ENCODE measurements around the gene PDE4D.
A peak's percentile ranks its signal among the peaks of the same experiment; 100 is the strongest.

PDE4D gene

DNA sequence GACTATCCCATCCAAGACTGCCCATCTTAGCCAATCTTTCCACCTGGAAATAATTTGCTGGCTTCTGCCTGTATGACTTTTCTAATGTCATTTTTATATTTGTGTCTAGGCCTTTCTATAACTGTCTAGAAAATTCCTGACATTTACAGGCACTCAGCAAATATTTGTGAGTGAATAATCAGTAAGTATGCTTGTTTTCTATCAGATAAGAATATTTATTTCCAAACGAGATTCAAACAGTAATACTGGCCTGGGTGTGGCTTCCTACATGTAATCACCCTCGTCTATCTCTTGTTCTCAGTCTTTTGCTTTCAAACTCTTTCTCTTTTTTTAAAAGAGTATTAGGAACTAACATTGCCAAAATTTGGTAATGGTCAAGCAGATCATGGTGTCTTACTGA, 844.4 kb downstream of the PDE4D start:
- no peak for DNase-seq

DNA sequence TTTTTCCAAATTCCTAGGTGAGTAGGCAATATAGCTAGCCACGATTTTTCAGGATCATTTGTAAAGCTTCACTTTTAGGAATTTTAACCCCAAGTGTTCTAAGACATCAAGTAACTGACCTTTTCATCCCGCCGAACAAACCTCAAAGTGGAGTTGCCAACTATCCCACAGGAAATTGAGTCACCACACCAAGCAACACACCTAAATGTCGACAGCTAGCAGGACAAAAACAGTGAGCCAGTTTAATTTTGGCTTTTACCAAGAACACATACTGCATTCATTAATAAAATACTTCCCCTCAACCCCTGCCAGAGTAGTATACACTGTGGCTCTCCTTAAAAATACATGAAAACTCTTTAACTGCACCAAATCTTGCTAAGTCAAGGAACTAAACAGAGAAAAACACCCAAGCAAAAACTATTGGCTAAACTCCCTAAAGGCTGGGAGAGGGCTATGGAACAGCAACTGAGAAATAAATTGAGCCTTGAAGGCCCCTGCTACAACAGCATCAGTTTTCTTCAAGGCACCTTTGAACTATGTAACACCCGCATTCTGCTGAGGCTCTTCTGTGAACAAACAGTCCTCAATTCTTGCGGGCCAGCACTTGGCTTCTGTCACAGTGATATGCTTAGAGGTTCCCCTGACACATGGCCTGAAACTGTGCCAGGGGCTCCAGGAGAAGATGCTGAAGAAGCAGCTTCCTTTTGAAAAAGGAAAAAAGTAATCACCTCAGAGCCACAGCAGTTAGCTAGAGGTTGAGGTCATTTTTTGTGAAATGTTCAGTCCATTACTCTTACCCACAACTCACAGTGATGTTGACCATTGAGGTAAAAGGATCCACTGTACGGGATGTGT, 851.1 kb downstream of the PDE4D start:
- DNase-seq: no peak

DNA sequence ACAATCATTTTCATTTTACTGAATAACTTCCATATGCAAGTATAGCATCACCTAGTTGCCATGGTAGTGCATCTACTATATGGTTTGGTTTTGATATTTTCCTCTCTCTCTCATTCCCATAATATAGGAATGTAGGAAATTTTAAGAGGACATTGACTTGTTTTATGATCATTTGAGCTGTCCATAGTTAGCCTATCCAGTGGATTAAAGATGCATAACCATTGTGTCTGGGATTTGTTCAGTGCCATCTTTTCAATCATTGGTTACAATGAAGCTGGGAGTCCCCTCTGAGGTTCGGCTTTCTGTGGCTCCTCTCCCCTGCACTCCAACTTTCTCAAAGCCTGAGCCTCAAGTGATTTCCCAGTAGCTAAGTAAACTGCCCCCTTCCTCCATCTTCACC, 852.2 kb downstream of the PDE4D start:
- no peak for DNase-seq

DNA sequence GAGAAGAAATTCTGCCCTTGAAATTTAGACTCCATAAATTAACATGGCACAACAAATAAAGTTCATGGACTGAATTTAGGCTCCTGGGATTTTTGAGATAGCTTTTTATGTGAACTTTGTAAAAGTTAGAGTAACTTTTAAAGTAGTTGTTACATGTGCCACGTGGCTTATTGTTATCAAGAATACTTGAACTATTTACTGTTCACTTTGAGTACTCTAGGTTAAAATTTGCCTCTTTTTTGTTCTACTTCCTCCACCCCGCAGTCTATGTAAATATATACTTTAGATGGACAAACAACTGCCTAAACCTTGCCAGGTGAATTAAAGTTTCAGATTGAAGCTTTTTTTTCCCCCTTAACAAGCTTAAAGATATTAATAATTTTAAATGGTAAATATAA, 852.7 kb downstream of the PDE4D start:
- DNase-seq: no peak

DNA sequence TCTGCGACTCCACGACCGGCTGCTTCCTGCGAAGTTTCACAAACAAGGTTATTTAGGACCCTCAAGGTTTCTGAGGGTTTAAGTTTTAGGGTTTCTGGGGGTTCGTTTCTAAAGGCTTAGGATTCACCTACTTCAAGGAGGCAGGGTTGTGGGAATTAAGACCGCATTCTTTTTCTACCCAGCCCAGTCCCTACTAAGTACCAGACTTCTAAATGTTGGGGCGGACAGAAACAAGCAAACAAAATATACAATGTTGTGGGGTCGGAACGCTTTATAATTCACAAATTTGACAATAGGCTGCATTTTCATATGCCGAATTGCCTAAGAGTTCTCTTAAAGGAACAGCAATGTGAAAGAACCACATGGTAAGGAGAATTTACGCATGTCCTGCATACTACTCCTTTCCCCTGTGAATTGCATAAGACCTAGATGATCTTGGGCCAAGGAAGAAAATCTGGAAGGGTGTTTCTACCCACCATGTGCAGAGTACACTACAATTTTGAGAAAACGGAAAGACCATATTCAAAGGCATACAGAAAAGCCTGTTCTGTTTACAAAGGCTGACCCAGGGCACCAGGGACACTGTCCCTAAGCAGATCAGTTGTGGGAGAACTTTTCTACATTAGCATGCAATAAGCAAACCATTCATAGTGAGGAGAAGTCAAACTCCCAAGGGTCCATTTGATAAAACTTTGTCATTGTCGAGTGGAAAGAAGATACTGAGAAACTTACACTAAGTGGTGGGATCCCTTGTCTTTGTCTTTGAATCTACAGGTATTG, 853.3 kb downstream of the PDE4D start:
- no peak for DNase-seq

DNA sequence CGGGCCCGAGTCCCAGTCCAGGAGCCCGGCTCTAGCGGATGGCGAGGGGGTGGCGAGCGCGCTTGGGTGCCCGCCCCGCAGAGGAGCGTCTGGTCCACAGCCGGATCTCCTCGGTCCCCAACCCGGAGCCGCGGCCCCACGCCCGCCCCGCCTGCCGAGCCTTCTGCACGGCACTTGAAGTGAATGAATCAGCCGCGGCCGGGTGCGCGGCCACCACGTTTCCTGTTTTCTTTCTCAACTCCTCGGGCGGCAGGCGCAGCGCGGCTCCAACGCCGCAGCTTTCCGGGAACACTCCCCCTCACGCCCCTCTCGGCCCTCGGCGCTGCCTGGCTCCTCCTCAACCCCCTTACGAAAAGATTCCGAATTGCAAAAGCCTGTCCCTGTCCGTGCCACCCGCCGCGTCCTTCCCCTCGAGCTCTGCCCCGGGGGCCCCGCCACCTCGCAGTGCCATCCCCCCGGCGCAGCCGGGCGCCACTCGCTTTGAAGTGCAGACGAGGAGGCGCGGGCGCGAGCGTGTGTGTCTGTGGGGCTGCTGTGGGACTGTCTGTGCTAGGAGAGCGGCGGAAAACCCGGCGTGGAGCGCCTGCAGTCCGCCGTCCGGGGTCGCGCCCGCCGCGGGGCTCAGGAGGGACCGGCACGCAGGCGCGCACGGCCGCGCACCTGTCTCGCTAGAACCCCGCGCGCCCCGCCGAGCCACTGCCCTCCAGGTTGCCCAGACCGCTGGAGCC, 854.1 kb downstream of the PDE4D start:
- DNase-seq: no peak

DNA sequence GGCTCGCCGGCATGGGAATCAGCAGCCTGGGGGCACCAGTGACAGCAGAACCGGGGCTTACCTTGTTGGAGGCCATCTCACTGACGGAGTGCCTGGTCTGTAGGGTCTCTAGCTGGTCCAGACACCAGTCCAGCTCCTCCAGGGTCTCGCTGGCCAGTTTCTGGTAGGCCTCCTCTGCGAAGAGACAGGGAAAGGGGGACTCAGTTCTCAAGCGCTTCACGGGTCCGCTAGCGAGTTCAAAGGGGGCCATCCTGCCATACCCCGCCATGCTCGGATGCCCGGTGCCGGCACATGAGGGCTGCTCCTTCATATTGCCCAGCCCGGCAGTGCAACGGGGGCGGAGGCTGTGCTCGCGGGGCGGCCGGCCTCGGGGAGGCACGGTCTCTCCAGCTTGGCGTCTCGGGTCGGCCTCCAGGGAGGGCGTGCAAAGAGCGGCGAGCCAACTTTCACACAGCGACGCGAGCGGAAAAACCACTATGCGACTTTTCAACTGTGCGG, 854.7 kb downstream of the PDE4D start:
- DNase-seq: no peak

DNA sequence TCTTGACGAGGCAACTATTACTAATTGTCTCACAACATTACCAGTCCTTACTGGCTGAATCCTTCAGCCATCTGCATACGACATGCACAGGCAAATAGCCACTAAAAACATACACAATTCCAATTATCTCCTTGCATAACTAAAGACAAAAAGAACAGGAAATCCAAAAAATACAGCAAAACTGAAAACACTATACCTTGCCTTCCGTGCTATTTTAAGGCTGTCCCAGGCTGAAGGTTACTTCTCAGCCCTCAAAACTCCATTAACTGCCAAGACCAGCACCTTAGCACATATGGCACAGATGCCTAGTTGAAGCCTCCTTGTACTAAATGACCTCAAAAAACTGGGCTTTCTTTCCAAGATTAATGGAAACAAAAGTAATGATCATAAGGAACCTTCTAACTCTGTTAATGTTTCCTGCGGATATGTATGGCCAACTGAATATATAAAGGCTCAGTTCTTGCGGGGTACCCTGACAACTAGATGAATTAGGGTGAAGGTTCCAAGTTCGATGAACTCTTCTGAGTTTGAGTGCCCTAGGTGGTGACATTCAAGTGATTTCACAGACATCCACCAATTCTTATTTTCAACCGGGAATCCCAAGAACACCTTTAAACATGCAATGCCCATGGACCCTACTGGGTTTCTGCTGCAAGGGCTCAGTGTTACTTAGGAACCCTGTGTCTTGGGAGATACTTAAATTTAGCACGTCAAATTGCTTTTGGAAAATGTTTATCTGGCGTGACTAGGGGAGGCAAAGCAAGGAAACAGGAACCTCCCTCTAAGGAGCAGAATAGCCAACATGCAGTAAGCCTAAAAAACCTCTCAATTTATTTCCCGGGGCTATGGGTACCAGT, 855.4 kb downstream of the PDE4D start:
- DNase-seq: no peak

DNA sequence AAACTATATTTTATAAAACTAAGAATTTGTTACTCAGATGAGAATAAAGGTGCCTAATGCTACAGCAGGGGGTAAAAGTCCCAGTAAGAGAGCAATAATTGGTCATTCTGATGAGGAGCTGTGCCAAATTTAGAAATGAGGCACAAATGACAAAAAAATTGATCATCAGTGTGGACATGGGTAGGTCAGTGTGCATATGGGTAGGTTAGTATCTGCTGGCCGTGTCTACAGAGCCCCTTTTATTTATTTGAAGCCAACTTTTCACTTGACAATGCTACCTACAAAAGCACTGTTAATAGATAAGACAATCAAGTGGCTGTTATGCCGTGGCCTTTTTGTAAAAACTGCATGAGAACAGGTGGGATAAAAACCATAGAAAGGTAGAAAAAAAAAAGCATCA, 856.1 kb downstream of the PDE4D start:
- no peak for DNase-seq

DNA sequence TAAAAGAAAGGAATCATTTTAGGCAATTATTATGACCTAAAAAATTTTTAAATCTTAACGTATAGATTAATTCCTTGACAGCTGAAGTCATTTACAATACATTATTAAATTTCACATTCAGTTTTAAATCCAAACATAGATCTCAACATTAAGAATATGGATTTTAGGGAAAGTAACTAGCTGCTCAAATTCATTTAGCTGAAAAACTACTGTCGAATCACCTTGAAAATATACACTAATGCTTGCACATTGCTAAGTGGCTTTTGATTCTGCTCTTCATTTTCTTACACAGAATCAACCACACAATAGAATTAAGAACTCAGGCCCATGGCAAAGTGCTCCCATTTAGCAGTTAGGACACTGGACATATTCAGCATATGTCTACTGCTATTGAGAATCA, 856.5 kb downstream of the PDE4D start:
- no peak for DNase-seq

DNA sequence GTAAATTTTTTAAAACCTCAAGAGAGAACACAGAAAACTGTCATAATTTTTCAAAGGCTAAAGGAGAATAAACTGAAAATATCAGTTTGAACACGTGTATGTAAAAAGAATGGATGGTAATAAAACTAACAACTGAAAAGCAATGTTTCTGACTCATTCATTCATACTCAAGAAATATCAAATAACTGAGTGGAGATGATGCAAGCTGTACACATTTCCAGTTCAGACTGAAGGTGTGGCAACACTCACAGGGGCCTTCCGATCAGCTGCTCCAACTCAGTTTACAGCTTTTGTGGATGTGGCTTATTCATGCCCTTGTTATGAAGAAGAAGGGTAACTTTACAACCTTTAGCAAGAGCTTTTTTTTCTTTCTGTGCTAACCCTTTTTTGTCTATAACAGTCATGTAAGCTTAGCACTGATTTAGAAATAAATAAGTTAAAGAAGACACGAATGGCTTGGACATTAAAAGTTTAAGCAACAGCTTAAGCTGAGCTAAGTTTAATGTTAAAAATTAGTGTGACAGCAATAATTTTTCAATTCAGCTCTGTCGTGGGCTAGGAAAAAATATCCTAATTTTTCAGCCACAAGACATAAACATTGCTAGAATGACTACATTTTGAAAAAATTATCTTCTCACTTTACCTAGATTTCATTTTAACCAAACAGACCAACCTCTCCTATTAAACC, 857.1 kb downstream of the PDE4D start:
- DNase-seq: no peak

DNA sequence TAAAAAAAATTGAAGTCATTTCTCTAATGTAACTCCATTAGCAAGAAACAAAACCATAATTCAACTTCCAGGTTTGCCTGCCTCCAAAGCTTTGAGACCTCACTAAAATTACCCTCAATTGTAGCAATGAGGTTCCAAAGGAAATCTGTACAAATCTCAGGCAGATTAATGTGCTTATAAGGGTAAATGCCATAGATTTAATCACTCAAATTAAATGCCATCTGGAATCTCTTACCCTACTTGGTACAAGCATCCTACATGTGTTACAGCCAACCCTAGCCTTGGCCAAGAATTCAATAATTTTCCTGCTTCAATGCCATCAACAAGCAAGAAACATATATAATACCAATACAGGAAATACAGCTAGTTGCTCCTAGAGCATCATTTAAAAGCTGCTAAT, 857.8 kb downstream of the PDE4D start:
- DNase-seq: no peak

DNA sequence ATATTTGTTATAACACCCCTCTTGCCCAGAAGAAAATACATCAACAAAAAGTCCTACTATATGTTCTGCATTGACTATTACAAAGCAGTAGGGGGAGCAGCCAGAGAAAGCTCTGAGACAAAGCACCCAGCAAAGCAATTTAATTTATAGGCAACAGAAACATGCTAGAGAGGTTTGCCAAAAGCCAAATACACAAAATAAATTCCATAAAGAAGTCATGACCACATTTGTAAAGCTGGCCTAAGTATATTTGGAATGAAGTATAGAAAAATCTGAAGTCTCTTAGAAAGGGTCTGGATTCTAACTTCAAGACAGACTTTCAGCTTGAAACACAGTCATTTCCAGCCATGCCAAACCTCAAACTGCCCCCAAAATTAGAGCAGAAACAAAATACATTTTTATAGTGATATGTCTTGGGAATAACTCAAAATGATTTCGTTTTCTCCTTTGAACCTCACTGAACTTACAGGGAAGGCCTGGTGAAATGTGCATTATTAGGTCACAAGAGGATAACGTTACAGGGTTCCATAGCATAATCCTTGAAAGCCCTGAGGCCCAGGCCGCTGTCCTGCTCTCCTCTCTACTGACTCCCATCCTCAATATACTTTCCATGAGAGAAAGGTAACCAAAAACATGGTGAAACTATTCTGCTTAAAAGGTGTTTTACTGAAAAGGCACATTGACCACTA, 858.9 kb downstream of the PDE4D start:
- DNase-seq: peak; percentile 9

DNA sequence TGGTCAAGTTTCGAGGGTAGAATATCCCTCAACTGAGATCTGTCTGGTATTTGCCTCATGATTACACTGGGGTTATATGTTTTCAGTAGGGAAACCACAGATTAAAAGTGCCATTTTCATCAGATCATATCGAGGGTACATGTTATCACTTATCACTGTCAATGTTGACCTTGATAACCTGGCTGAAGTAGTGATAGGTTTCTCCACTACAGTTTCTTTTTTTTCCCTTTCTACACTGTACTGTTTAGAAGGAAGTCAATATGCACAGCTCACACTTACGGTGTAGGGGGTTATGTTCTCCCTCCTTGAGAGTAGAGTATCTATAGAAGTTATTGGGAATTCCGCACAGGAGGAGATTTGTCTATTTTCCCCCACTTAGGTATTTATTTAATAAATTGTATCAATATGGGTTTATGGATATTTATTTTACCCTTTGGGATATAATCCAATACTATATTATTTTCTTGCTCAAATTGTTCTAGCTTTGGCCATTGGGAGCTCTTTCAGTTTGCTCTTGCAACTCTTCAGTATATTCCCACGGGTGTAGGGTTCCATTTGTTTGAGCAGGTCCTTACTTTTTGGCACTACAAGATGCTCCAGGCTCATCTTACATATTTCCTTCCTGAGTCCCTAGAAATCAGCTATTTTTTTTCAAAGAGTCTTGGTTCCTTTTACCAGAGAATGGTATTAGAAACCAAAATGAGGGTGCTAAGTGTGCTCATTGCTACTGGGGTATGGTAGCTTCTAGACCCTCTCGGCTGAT, 866.2 kb downstream of the PDE4D start:
- no peak for DNase-seq

DNA sequence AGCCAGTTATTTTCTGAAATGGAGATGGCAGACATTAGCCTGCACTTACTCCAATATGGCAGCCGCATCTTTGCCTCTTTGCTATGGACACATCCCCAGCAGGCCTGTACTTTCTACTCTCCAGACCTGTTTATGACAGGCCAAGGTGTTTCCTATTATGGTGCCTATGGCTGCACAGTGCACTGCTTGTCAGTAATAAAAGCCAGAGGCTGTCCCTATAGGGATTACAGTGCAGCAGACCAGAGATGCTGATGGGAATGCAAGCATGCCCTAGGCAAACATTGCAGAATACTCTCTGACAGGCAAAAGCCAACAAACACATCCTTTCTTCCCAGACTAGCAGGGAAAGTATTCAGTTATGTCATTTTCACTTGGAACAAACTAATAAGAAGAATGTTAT, 867.8 kb downstream of the PDE4D start:
- no peak for DNase-seq

DNA sequence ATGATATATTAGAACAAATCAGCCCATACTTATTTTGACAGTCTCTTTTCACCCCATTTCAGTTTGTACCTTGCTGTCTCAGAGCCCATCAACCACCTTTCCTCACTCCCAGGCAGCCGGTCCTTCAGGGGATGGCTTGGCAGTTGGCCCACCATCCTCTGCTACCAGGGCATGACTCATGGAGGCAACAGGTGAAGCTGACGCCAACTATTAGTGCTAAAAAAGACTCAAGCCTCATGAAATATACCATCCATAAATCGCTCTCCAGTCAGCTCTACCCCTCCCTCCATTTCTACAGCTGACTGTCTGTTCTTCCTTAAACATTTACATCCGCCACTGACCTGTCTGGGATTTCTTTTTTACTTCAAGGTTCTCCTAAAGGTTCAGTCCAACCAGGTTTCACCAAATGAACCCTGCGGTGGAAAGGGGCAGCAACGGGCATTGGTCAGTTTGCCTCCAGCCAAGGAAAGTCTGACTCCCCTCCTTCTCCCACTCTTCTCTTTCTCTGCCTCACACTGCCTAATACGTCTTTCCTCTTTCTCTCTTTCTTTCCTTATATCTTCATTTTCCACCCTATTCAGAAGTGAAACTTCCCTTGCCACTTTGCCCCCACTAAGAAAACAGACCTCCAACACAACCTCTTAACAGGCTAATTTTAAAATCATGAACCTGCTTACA, 871.5 kb downstream of the PDE4D start:
- no peak for DNase-seq

DNA sequence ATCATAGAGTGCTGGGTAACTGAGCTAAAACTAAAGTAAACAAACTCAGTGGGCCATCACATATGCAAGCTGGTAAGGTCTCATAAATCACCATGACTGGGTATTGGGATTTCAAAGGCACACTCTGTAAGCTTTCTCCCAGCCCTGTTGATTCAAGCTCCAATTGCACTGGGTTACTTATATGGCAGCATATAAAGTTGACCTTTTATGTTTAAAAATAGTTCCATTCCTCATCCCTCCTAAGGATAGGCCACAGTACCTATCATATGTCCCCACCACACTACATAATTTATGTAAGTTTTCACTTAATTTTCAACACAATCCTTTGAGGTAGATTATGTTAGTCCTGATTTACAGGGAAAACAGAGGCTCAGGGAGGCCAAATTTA, 872.2 kb downstream of the PDE4D start:
- no peak for DNase-seq

DNA sequence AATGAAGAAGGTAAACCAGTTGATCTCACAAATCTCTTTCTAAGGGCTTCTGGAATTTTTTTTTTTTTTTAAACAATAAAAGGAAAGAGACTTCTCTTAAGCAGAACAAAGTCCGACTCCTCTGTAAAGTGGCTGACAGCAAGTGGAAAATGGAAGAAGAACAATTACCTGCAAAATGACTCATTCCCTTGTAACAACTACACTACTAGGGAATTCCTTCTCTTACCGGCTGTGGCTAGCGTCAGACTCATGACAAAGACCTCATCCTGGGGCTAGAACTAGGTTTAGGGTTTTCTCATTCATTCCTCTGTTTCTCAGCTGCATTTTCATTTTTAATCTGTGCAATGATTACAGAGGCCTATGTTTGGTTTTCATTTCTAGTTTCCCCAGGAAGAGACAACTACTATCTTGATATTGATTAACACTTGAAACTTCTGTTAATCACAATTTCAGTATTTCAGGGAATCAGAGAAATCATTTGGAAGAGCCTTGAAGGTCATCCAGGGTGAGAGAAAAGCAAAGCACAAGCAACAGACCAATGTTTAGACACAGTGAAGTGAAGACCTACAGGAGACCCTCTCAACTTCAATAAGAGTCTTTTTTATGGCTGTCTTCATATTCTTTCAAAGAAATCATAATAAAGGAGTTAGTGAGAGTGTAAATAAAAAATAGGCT, 872.8 kb downstream of the PDE4D start:
- DNase-seq: no peak

DNA sequence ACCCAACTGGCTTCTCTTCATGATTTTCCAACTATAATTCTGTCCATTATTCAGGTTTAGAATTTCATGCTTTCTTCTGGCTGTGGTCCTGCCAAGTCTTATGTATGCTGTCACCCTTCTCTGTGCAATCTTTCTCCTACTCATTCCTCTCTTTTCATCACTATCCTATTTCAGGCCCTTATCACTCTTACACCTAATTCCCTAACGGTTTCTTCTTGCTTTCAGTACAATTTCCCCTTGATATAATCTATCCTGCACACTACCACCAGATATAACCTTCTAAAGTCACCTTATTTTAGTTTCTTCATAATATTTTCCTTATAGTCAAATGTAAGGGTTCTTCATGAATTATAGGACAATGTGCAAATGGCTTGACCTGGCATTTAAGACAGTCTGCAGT, 874.4 kb downstream of the PDE4D start:
- DNase-seq: no peak

All from NCI-H2171 treated with DMSO at 0.1 percent for 48 hours (cell line).